ENCODE results near the gene BUD13.

DNA sequence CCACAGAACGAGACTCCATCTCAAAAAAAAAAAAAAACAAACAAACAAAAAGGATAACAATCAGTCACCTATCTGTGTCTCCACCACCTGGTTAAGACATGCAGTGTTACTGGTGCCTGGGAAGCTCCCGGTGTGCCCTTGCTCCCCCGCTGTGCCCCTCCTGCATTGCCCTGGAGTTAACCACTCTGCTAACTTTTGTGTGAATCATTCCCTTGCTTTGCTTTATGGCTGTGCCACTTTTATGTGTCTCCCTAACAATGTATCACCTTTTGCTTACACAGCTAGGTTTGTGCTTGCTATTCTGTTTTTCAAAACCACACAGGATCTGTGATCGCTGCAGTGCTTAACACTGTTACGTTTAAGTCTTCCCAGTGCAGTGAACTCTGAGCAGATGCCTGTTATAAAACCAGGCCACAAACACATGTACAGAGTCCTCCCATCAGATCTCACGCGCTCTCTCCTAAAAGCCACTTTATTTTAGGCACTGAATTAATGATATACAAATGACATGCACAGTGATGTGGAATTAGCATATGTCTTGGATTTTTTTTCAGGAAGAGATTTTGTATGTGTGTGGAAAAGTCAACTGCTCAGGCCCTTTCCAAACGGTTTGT, 69.9 kb downstream of the BUD13 start:
- TF ChIP-seq, protein P1, sequence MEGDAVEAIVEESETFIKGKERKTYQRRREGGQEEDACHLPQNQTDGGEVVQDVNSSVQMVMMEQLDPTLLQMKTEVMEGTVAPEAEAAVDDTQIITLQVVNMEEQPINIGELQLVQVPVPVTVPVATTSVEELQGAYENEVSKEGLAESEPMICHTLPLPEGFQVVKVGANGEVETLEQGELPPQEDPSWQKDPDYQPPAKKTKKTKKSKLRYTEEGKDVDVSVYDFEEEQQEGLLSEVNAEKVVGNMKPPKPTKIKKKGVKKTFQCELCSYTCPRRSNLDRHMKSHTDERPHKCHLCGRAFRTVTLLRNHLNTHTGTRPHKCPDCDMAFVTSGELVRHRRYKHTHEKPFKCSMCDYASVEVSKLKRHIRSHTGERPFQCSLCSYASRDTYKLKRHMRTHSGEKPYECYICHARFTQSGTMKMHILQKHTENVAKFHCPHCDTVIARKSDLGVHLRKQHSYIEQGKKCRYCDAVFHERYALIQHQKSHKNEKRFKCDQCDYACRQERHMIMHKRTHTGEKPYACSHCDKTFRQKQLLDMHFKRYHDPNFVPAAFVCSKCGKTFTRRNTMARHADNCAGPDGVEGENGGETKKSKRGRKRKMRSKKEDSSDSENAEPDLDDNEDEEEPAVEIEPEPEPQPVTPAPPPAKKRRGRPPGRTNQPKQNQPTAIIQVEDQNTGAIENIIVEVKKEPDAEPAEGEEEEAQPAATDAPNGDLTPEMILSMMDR (IDR thresholded peaks at IDR 0.05): no peak
- no peak for TF ChIP-seq POLR2A (IDR thresholded peaks at IDR 0.05)

Measured in body of pancreas (tissue), 4 donors.